Measurements from ENCODE around the gene RAB34.

GRCh38 chr17:28735242-28735722 is 17.6 kb upstream of the RAB34 start:
- TF ChIP-seq ISL1 (CRISPR knock-in tag; IDR thresholded peaks at IDR 0.05) (no peak), GLIS3 (CRISPR knock-in tag; IDR thresholded peaks at IDR 0.05) (no peak), ZNF70 (CRISPR knock-in tag; IDR thresholded peaks at IDR 0.05) (no peak), ZNF8 (CRISPR knock-in tag; IDR thresholded peaks at IDR 0.05) (no peak), ESRRG (CRISPR knock-in tag; IDR thresholded peaks at IDR 0.05) (no peak), ARNTL (CRISPR knock-in tag; IDR thresholded peaks at IDR 0.05; ENCODE audit: borderline replicate concordance, low read depth) (no peak), CREB5 (CRISPR knock-in tag; IDR thresholded peaks at IDR 0.05; ENCODE audit: low read depth) (no peak), POU6F1 (CRISPR knock-in tag; IDR thresholded peaks at IDR 0.05; ENCODE audit: borderline replicate concordance, low read depth) (no peak), PATZ1 (CRISPR knock-in tag; IDR thresholded peaks at IDR 0.05; ENCODE audit: borderline replicate concordance) (no peak), ZFP30 (CRISPR knock-in tag; IDR thresholded peaks at IDR 0.05) (no peak), ZFP3 (CRISPR knock-in tag; IDR thresholded peaks at IDR 0.05) (no peak), TCF4 (CRISPR knock-in tag; IDR thresholded peaks at IDR 0.05; ENCODE audit: borderline replicate concordance) (no peak), SNAI2 (CRISPR knock-in tag; IDR thresholded peaks at IDR 0.05) (no peak), CSDC2 (CRISPR knock-in tag; IDR thresholded peaks at IDR 0.05) (no peak)

Data from SK-N-SH treated with all-trans-retinoic acid at 6 μM for 48 hours (cell line).